SK-N-SH treated with all-trans-retinoic acid at 6 μM for 48 hours (cell line): Measurements from ENCODE around the gene SMC2.

ENCODE experiments used
- ARNTL ChIP-seq: fragments of 450-650 bp; formaldehyde crosslinking; IDR thresholded peaks from 2 replicates; pipeline ENCODE4 v1.5.0; 2020; ENCODE audit warnings: low read depth, mild to moderate bottlenecking, moderate library complexity, borderline replicate concordance
- CREB5 ChIP-seq: fragments of 250-450 bp; sonication (Bioruptor Pico); IDR thresholded peaks from 2 replicates; pipeline ENCODE4 v1.5.1; 2020; ENCODE audit warnings: low read depth, mild to moderate bottlenecking, moderate library complexity
- CSDC2 ChIP-seq: fragments of 250-450 bp; sonication (Bioruptor Pico); IDR thresholded peaks from 2 replicates; pipeline ENCODE4 v1.5.0; 2020; ENCODE audit warnings: mild to moderate bottlenecking, moderate library complexity
- GLIS3 ChIP-seq: fragments of 250-450 bp; sonication (Bioruptor Pico); IDR thresholded peaks from 2 replicates; pipeline ENCODE4 v1.5.0; 2020; ENCODE audit warnings: mild to moderate bottlenecking, moderate library complexity
- ISL1 ChIP-seq: fragments of 250-450 bp; sonication (Bioruptor Pico); IDR thresholded peaks from 2 replicates; pipeline ENCODE4 v2.1.2; 2022; ENCODE audit warnings: mild to moderate bottlenecking, moderate library complexity
- PPARA ChIP-seq: fragments of 250-450 bp; sonication (Bioruptor Pico); IDR thresholded peaks from 2 replicates; pipeline ENCODE4 v1.5.0; 2020; ENCODE audit warnings: mild to moderate bottlenecking, borderline replicate concordance
- RARB ChIP-seq: fragments of 250-450 bp; sonication (Bioruptor Pico); IDR thresholded peaks from 2 replicates; pipeline ENCODE4 v1.8.0; 2021; ENCODE audit warnings: mild to moderate bottlenecking, moderate library complexity
- TCF4 ChIP-seq: fragments of 250-450 bp; sonication (Bioruptor Pico); IDR thresholded peaks from 2 replicates; pipeline ENCODE4 v1.8.0; 2021; ENCODE audit warnings: mild to moderate bottlenecking, moderate library complexity, borderline replicate concordance
- TOX ChIP-seq: fragments of 250-450 bp; sonication (Bioruptor Pico); IDR thresholded peaks from 2 replicates; pipeline ENCODE4 v1.8.0; 2021; ENCODE audit warnings: mild to moderate bottlenecking, moderate library complexity, borderline replicate concordance
- ZNF8 ChIP-seq: fragments of 450-650 bp; formaldehyde crosslinking; IDR thresholded peaks from 2 replicates; pipeline ENCODE4 v1.5.0; 2020; ENCODE audit warnings: mild to moderate bottlenecking, moderate library complexity
- TF ChIP-seq, protein P1 (sequence below): fragments of 250-450 bp; sonication (Bioruptor Pico); IDR thresholded peaks from 2 replicates; pipeline ENCODE4 v1.8.0; 2020; ENCODE audit warnings: mild to moderate bottlenecking, moderate library complexity, borderline replicate concordance

- TF ChIP-seq PPARA (CRISPR knock-in tag), result no peak
- TF ChIP-seq GLIS3, result no peak
- TF ChIP-seq, protein P1, sequence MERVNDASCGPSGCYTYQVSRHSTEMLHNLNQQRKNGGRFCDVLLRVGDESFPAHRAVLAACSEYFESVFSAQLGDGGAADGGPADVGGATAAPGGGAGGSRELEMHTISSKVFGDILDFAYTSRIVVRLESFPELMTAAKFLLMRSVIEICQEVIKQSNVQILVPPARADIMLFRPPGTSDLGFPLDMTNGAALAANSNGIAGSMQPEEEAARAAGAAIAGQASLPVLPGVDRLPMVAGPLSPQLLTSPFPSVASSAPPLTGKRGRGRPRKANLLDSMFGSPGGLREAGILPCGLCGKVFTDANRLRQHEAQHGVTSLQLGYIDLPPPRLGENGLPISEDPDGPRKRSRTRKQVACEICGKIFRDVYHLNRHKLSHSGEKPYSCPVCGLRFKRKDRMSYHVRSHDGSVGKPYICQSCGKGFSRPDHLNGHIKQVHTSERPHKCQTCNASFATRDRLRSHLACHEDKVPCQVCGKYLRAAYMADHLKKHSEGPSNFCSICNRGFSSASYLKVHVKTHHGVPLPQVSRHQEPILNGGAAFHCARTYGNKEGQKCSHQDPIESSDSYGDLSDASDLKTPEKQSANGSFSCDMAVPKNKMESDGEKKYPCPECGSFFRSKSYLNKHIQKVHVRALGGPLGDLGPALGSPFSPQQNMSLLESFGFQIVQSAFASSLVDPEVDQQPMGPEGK (CRISPR knock-in tag), result no peak
- TF ChIP-seq TOX (CRISPR knock-in tag), result no peak
- TF ChIP-seq TCF4 (CRISPR knock-in tag), result no peak
- TF ChIP-seq ARNTL (CRISPR knock-in tag), result no peak
- no peak for TF ChIP-seq CREB5 (CRISPR knock-in tag)
- TF ChIP-seq ISL1 (CRISPR knock-in tag), result no peak
- TF ChIP-seq ZNF8 (CRISPR knock-in tag), result no peak
- TF ChIP-seq CSDC2, result no peak
- TF ChIP-seq RARB, result no peak
These were observed 2.4 kb upstream of the SMC2 start for GRCh38 chr9:104091708-104092107.
